GM21528 (cell line): Measurements from ENCODE around the gene HIPK2.

Source experiments
- ATAC-seq: cut with Tn5 transposase; IDR thresholded peaks from one replicate; pipeline ENCODE4 v1.9.1; 2021; ENCODE audit warnings: mild to moderate bottlenecking, moderate library complexity; ENCODE audit not compliant: unreplicated experiment, low FRiP score

The HIPK2 gene

GRCh38 chr7:139523968-139524815 lies 253.6 kb downstream of the HIPK2 start:
- ATAC-seq, result no peak

GRCh38 chr7:139523199-139523941 lies 254.4 kb downstream of the HIPK2 start, which contains the start of gene CLEC2L:
Gene CLEC2L, plus strand, starts transcription at chr7:139523685. Its CDS starts 243 bp downstream, at chr7:139523928.
- ATAC-seq, result no peak

- ATAC-seq, result no peak
These were observed 255.0 kb downstream of the HIPK2 start for GRCh38 chr7:139522830-139523198.

GRCh38 chr7:139521439-139521838 lies 256.4 kb downstream of the HIPK2 start:
- ATAC-seq, result no peak

GRCh38 chr7:139515266-139515665 lies 262.5 kb downstream of the HIPK2 start:
- no peak for ATAC-seq
